ENCODE data around the gene MAD2L2. TPM values are rescaled to one million over a fixed set of nuclear protein-coding genes. Genes with fewer than 3 reads are reported as not detected.

The MAD2L2 gene
- total and polyA plus RNA-seq, 8 donors: 25.7 to 56.1 (median 45.6) TPM

GRCh38 chr1:11638121-11638520 lies 42.8 kb downstream of the MAD2L2 start:
- H3K27ac ChIP-seq: no peak overlapping the region
- H3K4me1 ChIP-seq: no peaks in the 10 kb centered on the region
- TF ChIP-seq CTCF (IDR thresholded peaks at IDR 0.05): no peak
- DNase-seq (no peak), ATAC-seq (no peak)
- intact Hi-C loops (cut with DNase I): loop anchor here in 1 of 2 donors (10.0 kb wide), 1 partner anchor 393 kb away; no protein-coding TSS in a partner anchor
- H3K27me3 ChIP-seq: peaks cover 0 to 66% of the 10 kb centered on the region in 2 donors
- H3K36me3 ChIP-seq: no peaks in the 10 kb centered on the region
- H3K9me3 ChIP-seq: no peaks in the 10 kb centered on the region
- H3K4me3 ChIP-seq: no peak overlapping the region

- Histone ChIP-seq H3K27ac (no peak overlapping the region), H3K36me3 (no peaks in the 10 kb centered on the region), H3K9me3 (no peaks in the 10 kb centered on the region), H3K4me1 (no peaks in the 10 kb centered on the region), H3K27me3 (peaks cover 0 to 60% of the 10 kb centered on the region in 2 donors), H3K4me3 (no peak overlapping the region)
- no peak for ATAC-seq
- no peak for TF ChIP-seq CTCF (IDR thresholded peaks at IDR 0.05)
- no peak for DNase-seq
- intact Hi-C loops (cut with DNase I): loop anchor here in 1 of 2 donors (10.0 kb wide), 1 partner anchor 390 kb away; no protein-coding TSS in a partner anchor
Observed at GRCh38 chr1:11634365-11635192, 46.4 kb downstream of the MAD2L2 start.

- DNase-seq: no peak
- no peak for ATAC-seq
- H3K27ac ChIP-seq: no peak overlapping the region
- H3K36me3 ChIP-seq: no peaks in the 10 kb centered on the region
- no peaks in the 10 kb centered on the region for H3K9me3 ChIP-seq
- no peak overlapping the region for H3K4me3 ChIP-seq
- no peaks in the 10 kb centered on the region for H3K4me1 ChIP-seq
- no peak for TF ChIP-seq CTCF (IDR thresholded peaks at IDR 0.05)
- intact Hi-C loops (cut with DNase I): loop anchor here in 1 of 2 donors (10.0 kb wide), 1 partner anchor 385 kb away; no protein-coding TSS in a partner anchor
- H3K27me3 ChIP-seq: peaks cover 0 to 57% of the 10 kb centered on the region in 2 donors
Observed at GRCh38 chr1:11629184-11630016, 51.5 kb downstream of the MAD2L2 start.

- Histone ChIP-seq H3K4me1 (no peaks in the 10 kb centered on the region), H3K27ac (no peak overlapping the region), H3K27me3 (peaks cover 0 to 57% of the 10 kb centered on the region in 2 donors), H3K4me3 (no peak overlapping the region), H3K9me3 (no peaks in the 10 kb centered on the region), H3K36me3 (no peaks in the 10 kb centered on the region)
- ATAC-seq: no peak
- no peak for DNase-seq
- intact Hi-C loops (cut with DNase I): no loop called here
- TF ChIP-seq CTCF (IDR thresholded peaks at IDR 0.05): no peak
Observed at GRCh38 chr1:11628767-11629166, 52.2 kb downstream of the MAD2L2 start.

- no peak for ATAC-seq
- TF ChIP-seq CTCF (IDR thresholded peaks at IDR 0.05): no peak
Observed at GRCh38 chr1:11626551-11626950, 54.4 kb downstream of the MAD2L2 start.

More at GRCh38 chr1:11626551-11626950, 54.4 kb downstream of the MAD2L2 start:
- peaks cover 0 to 61% of the 10 kb centered on the region in 2 donors for H3K27me3 ChIP-seq
- H3K9me3 ChIP-seq: no peaks in the 10 kb centered on the region
- DNase-seq: no peak
- no peaks in the 10 kb centered on the region for H3K4me1 ChIP-seq
- no peaks in the 10 kb centered on the region for H3K36me3 ChIP-seq
- H3K27ac ChIP-seq: no peak overlapping the region
- no peak overlapping the region for H3K4me3 ChIP-seq
- intact Hi-C loops (cut with DNase I): no loop called here

Data from left lung (tissue), 10 donors.